Fibroblast of the aortic adventitia (primary cell): ENCODE measurements around the gene ZXDA. TPM values are rescaled to one million over a fixed set of nuclear protein-coding genes. Genes with fewer than 3 reads are reported as not detected.

Experiments used
- DNase-seq: peaks from one replicate; pipeline ENCODE4 v3.0.0-alpha.2; 2010; ENCODE audit warnings: low read depth
- H3K4me3 ChIP-seq: 2 replicates; pipeline ENCODE4 v1.5.1; 2011; ENCODE audit warnings: low read depth, mild to moderate bottlenecking, control low read depth, low read length, moderate library complexity
- total RNA-seq: library from RNA; depleted of rRNA; stranded (reverse); fragments of >200 nt; gene quantifications from 2 replicates; pipeline ENCODE4 v1.2.3, GENCODE V29; 2012; ENCODE audit warnings: low replicate concordance
- TF ChIP-seq, protein P1 (sequence below): IDR thresholded peaks from 2 replicates; pipeline ENCODE4 v1.5.1; 2011; ENCODE audit warnings: mild to moderate bottlenecking, low read length, control low read depth, inconsistent platforms; ENCODE audit not compliant: insufficient read depth

Gene ZXDA
- total RNA-seq, 1 donor: 7.6 TPM

DNA sequence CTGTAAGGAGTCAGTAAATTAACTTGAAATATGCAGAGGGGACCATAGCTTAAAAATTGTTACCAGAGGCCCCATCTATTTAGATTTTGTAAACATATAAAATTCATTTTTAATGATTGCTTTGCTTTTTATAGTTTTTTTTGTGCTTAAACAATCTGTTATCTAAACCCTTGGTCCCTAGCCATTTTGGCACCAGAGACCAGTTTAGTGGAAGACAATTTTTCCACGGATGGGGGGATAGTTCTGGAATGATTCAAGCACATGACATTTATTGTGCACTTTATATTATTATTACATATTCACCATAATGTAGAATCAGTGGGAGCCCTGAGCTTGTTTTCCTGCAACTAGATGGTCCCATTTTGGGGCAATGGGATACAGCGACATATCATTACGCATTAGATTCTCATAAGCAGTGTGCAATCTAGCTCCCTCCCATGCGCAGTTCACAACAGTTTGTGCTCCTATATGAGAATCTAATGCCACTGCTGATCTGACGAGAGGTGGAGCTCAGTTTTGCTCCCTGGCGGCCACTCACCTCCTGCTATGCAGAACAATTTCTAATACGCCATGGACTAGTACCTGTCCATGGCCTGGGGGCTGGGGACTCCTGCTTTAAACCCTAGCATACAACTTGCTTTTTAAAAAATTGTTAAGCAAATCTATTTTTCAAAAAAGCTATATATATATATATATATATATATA lies 5.9 kb downstream of the ZXDA start:
- TF ChIP-seq, protein P1, sequence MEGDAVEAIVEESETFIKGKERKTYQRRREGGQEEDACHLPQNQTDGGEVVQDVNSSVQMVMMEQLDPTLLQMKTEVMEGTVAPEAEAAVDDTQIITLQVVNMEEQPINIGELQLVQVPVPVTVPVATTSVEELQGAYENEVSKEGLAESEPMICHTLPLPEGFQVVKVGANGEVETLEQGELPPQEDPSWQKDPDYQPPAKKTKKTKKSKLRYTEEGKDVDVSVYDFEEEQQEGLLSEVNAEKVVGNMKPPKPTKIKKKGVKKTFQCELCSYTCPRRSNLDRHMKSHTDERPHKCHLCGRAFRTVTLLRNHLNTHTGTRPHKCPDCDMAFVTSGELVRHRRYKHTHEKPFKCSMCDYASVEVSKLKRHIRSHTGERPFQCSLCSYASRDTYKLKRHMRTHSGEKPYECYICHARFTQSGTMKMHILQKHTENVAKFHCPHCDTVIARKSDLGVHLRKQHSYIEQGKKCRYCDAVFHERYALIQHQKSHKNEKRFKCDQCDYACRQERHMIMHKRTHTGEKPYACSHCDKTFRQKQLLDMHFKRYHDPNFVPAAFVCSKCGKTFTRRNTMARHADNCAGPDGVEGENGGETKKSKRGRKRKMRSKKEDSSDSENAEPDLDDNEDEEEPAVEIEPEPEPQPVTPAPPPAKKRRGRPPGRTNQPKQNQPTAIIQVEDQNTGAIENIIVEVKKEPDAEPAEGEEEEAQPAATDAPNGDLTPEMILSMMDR: no peak
- no peak overlapping the region for H3K4me3 ChIP-seq
- DNase-seq: no peak

DNA sequence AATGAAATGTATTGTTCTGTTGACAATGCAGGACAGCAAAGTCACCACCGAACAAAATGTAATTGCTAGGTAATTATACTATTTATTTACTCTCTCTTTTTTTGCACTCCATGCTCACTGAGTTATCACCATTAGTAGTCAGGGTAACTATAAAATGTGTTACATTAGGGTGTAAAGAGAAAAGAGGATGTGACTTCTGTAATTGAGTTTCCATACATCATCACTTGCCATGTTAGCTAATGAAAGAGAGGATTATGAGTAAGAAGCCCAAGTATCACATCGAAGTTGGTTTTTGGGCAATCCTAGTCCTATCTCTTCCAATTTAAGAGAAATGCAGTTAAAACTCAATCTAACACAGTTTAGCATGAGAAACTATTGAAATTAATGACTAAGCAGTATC lies 7.6 kb downstream of the ZXDA start:
- TF ChIP-seq, protein P1: no peak
- no peak overlapping the region for H3K4me3 ChIP-seq
- DNase-seq: no peak

DNA sequence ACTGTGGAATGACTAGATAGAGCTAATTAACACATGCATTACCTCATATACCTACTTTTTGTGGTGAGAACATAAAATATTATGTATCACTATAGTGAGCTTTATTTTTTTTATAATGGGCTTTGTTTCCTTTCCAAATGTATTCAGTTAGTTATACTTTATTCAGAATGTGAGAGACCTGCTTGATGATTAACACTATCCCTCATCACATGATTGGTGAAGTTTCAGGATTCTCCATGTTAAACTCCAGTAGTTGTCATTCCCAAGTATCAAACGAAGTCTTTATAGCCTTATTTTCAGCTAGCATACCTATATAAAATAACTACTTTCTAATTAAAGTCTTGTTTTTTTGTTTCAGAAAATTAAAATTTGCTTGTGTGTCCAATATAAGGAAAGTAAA lies 8.8 kb downstream of the ZXDA start:
- TF ChIP-seq, protein P1: no peak
- DNase-seq: no peak
- H3K4me3 ChIP-seq: no peak overlapping the region

DNA sequence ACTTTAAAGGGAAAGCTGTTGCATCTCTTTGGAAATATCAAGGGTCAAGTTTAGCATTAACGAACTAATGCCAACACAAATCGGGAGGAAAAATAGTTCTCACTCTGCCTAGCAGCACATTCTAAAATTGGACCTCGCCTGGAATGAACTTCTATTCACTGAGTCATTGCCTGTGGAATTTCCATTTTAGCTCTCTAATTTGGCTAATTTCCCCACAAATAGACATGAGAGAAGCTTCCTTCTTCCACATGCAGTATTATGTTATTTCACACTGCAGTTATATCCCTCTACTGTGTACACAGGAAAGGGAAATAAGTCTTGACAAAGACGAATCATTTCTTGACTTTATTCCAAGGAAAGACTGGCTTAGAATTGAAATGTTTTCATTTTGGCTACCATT lies 9.3 kb downstream of the ZXDA start:
- DNase-seq: peak; percentile 67
- no peak overlapping the region for H3K4me3 ChIP-seq
- TF ChIP-seq, protein P1: no peak

DNA sequence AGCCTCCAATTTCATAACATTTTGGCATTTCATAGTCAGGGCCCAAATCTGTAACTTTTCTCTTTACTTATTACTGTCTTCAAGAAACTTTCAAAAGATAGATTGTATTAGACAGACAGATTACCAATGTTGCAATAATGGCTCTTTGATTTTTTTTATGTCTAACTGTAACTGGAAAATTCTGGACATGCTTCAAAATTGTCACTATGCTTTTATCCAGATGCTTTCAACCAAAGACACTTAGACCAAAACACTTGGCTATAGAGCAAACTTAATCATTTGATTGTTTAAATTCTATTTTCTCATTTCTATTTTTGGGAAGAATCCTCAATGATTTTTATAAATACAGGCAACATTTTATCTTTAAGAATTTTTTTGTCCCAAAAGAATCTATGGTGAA lies 10.4 kb downstream of the ZXDA start:
- no peak overlapping the region for H3K4me3 ChIP-seq
- DNase-seq: no peak
- TF ChIP-seq, protein P1: no peak

DNA sequence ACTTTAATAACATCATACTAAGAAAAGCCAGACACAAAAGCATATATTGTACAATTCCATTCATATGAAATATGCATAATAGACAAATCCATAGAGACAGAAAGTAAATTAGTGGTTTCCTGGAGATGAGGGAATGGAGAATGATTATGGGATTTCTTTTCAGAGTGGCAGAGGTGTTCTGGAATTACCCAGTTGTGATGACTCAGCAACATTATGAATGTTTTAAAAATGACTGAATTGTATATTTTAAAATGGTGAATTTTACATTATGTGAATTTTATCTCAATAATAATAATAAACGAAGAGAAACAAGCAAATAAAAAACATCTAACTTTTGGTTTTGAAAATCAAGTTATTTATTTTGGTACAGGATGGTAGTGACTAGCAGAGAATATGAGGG lies 11.2 kb downstream of the ZXDA start:
- TF ChIP-seq, protein P1: no peak
- H3K4me3 ChIP-seq: no peak overlapping the region
- DNase-seq: no peak

DNA sequence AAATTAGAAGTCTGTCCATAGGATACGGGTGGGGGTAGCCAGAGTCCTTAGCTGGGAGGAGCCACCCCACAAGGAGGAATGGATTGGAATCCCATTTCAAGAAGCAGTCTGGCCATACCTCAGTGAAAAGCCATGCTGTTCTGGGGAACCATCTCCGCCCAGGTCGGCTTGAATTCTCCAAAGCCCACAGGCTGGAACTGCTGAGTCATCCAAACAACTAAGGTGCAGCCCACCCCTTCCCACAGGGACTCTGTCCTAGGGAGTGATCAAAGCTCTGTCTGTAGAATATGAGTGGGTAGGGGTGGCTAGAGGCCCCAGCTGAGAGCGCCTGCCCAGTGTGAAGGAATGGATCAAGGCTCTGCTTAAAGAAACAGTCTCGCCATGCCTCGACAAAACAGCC lies 38.8 kb downstream of the ZXDA start:
- no peak overlapping the region for H3K4me3 ChIP-seq
- no peak for DNase-seq
- TF ChIP-seq, protein P1: no peak
